Heart right ventricle (tissue), 16 donors: ENCODE measurements around the gene CSN1S1. TPM values are rescaled to one million over a fixed set of nuclear protein-coding genes. Genes with fewer than 3 reads are reported as not detected.

Experiments
- ATAC-seq, 8 donors: fragments of 200-7000 bp; cut with Tn5 transposase; one replicate each; pipeline ENCODE4 v1.9.1; 2020; ENCODE audit warnings: mild to moderate bottlenecking in 8 of 8, moderate library complexity in 8 of 8, moderate number of reproducible peaks in 1 of 8
- DNase-seq, 2 donors: peaks; one replicate each; pipeline ENCODE4 v3.0.0-alpha.2; 2020
- H3K27ac ChIP-seq, 10 donors: fragments of 200-600 bp; sonication (generic) in 2 of 10; one replicate each; pipeline versions ENCODE4 v1.5.0 to v1.8.0; 2020 to 2022; ENCODE audit warnings: mild to moderate bottlenecking in 3 of 10
- H3K27me3 ChIP-seq, 7 donors: fragments of 200-600 bp; one replicate each; pipeline ENCODE4 v1.8.0; 2021 to 2022; ENCODE audit warnings: mild to moderate bottlenecking in 2 of 7
- H3K36me3 ChIP-seq, 9 donors: fragments of 200-600 bp; sonication (generic) in 1 of 9; one replicate each; pipeline versions ENCODE4 v1.5.0 to v1.8.0; 2020 to 2022; ENCODE audit warnings: mild to moderate bottlenecking in 2 of 9
- H3K4me1 ChIP-seq, 9 donors: fragments of 200-600 bp; sonication (generic) in 1 of 9; one replicate each; pipeline versions ENCODE4 v1.5.0 to v1.8.0; 2020 to 2022; ENCODE audit warnings: mild to moderate bottlenecking in 4 of 9
- H3K4me3 ChIP-seq, 10 donors: fragments of 200-600 bp; sonication (generic) in 2 of 10; one replicate each; pipeline versions ENCODE4 v1.5.0 to v1.8.0; 2020 to 2022; ENCODE audit warnings: mild to moderate bottlenecking in 7 of 10, moderate library complexity in 2 of 10
- H3K9me3 ChIP-seq, 11 donors: fragments of 200-600 bp in 10 of 11; sonication (generic) in 2 of 11; one replicate each; pipeline versions ENCODE4 v1.5.0 to v1.8.0; 2013 to 2022; ENCODE audit warnings: mild to moderate bottlenecking in 2 of 11, control low read depth in 1 of 11, moderate library complexity in 1 of 11
- WGBS, 2 donors: extraction: QIAGEN DNeasy Blood & Tissue Kit; methylation state at CpG; one replicate each; pipeline ENCODE4 v1.1.7; 2013; ENCODE audit warnings: inconsistent platforms in 1 of 2; 5-methylcytosine and 5-hydroxymethylcytosine counted together
- intact Hi-C, 10 donors: fragments of 100-400 bp; cut with DNase I; formaldehyde crosslinking; loops; one replicate each; pipeline versions ENCODE4 v1.11.1 to v1.14.2; 2022
- polyA plus RNA-seq, 2 donors: library from polyadenylated mRNA; stranded (reverse); fragments of 200-250 nt; gene quantifications; one replicate each; pipeline ENCODE4 v1.2.3, GENCODE V29; 2013
- total RNA-seq, 10 donors: library from RNA; stranded (reverse); fragmentation: NEBNext Ultra II Directional in 3 of 10; extraction: Animal tissue kit (Norgen Biotek cat#: 25700) in 3 of 10; gene quantifications; one replicate each; pipeline versions ENCODE4 v1.2.1 to v1.2.4, GENCODE V29; 2021 to 2023
- TF ChIP-seq, protein P1 (sequence below), 9 donors: fragments of 200-600 bp; sonication (generic) in 2 of 9; IDR thresholded peaks; one replicate each; pipeline versions ENCODE4 v1.5.0 to v1.8.0; 2021 to 2022; ENCODE audit warnings: antibody characterized with exemption in 9 of 9, mild to moderate bottlenecking in 5 of 9, moderate library complexity in 1 of 9
- donor health status: Arrhythmogenic right ventricular cardiomyopathy.
- donor health status: ischemic (EF 13 %, LVEDD 7.1; RV severe dilation, severe dysfunction).
- donor health status: healthy with polysubstance abuse.
- donor health status: DM: no; HTN: yes; CAD: no.
- donor health status: DM: no; HTN: no; CAD: no.
- donor health status: ischemic (EF 25% LVEDD 6.9; RV normal size, moderate dysfunction).
- donor health status: ischemic (EF 25% LVEDD 5.7; RV mildly dilated, moderate dysfunction).
- donor health status: healthy.
- donor health status: DM: yes; HTN: yes; CAD: no.
- donor health status: Ischemic cardiomyopathy.
- donor health status: ischemic (EF 35%, LVEDD 5.7; RV mildly dilated, moderate dysfunction).
- donor health status: nonischemic (EF 11% LVEDD 7.7; RV severe dilation, severe dysfunction).
- donor health status: DM: yes; HTN: yes; CAD: no.
- donor health status: PGD.
- donor health status: ischemic (EF 29% LVEDD 5.4; RV normal size, mild dysfunction).
- donor health status: nonischemic (EF 23%, LVEDD 6.1; RV moderate dilation, normal function).

The CSN1S1 gene
- total and polyA plus RNA-seq, 12 donors, result 0.26 TPM; not detected in 11

DNA sequence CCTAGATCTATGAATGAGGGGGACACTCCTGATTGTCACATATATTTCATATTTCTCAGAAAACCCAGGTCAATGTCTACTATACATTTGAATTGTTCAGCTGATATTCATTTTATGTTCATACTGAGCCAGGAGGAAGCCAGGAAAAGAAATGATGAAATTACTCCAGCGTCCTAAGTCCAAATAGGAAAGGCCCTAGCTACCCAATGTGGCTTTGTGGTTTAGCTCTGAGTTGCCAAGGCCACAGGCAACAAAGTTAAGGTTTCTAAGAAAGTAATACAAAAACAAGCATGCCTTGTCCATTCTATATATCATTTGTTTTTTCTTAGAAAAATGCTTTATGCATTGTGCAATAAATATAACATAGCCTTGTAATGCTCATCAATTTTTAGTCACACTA lies 39.2 kb downstream of the CSN1S1 start:
- Histone ChIP-seq H3K27ac (no peak overlapping the region), H3K27me3 (no peaks in the 10 kb centered on the region), H3K4me1 (no peaks in the 10 kb centered on the region), H3K9me3 (no peaks in the 10 kb centered on the region), H3K36me3 (no peaks in the 10 kb centered on the region), H3K4me3 (no peak overlapping the region)
- intact Hi-C loops, result no loop called here
- no peak for ATAC-seq
- TF ChIP-seq, protein P1, sequence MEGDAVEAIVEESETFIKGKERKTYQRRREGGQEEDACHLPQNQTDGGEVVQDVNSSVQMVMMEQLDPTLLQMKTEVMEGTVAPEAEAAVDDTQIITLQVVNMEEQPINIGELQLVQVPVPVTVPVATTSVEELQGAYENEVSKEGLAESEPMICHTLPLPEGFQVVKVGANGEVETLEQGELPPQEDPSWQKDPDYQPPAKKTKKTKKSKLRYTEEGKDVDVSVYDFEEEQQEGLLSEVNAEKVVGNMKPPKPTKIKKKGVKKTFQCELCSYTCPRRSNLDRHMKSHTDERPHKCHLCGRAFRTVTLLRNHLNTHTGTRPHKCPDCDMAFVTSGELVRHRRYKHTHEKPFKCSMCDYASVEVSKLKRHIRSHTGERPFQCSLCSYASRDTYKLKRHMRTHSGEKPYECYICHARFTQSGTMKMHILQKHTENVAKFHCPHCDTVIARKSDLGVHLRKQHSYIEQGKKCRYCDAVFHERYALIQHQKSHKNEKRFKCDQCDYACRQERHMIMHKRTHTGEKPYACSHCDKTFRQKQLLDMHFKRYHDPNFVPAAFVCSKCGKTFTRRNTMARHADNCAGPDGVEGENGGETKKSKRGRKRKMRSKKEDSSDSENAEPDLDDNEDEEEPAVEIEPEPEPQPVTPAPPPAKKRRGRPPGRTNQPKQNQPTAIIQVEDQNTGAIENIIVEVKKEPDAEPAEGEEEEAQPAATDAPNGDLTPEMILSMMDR (IDR thresholded peaks at IDR 0.05), result no peak
- 61 to 67% methylated on average over 1 of the region's 1 CpG for WGBS, 2 donors
- no peak for DNase-seq

DNA sequence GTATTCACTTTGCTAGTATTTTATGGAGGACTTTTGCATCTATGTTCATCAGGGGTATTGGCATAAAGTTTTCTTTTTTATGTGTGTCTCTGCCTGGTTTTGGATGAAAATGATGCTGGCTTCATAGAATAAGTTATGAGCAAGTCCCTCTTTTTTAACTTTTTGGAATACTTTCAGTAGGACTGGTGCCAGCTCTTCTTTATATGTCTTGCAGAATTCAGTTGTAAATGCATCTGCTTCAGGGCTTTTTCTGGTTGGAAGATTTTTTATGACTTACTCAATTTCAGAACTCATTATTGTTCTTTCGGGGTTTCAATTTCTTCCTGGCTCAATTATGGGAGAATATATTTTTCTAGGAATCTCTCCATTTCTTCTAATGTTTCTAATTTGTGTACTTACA lies 43.8 kb downstream of the CSN1S1 start:
- ATAC-seq (no peak), DNase-seq (no peak)
- Histone ChIP-seq H3K9me3 (no peaks in the 10 kb centered on the region), H3K27me3 (no peaks in the 10 kb centered on the region), H3K27ac (no peak overlapping the region), H3K4me1 (no peaks in the 10 kb centered on the region), H3K36me3 (no peaks in the 10 kb centered on the region), H3K4me3 (no peak overlapping the region)
- intact Hi-C loops, result no loop called here
- TF ChIP-seq, protein P1 (IDR thresholded peaks at IDR 0.05), result no peak
- 78 to 81% methylated on average over 1 of the region's 1 CpG for WGBS, 2 donors

DNA sequence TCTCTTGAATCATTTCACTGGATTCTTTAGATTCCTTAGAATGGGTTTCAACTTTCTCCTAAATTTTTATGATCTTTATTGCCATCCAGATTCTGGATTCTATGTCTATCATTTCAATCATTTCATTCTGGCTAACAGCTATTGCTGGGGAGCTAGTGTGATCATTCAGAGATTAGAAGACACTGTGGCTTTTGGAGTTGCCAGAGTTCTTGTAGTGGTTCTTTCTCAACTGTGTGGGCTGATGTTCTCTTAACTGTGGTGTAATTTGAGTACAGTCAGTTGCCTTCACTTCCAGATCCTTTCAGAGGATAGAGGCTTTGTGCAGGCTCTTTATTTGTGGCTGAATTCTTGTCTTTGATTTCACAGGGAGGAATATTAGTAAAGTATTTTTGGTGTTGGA lies 46.7 kb downstream of the CSN1S1 start:
- Histone ChIP-seq H3K36me3 (no peaks in the 10 kb centered on the region), H3K27me3 (no peaks in the 10 kb centered on the region), H3K27ac (no peak overlapping the region), H3K9me3 (no peaks in the 10 kb centered on the region), H3K4me1 (no peaks in the 10 kb centered on the region), H3K4me3 (no peak overlapping the region)
- DNase-seq (no peak), ATAC-seq (no peak)
- TF ChIP-seq, protein P1 (IDR thresholded peaks at IDR 0.05), result no peak
- intact Hi-C loops, result no loop called here

DNA sequence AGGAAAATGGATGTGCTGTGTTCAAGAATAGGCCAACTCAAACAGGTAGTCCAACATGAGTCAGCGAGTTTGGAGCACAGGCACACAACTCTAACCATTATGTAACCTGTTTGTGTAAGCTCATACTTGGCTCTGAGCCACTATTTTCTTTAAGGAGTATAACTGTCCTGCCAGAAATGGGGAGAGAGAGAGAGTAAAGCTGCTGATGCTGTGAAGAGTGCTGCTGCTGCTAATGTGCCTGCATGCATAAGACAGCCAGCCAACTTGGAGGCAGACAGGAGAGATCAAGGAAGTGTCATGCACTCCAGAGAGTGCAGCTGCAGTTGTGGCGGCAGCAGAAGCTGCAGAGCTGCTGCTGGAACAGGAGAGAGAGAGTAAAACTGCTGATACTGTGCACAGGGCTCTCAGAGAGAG lies 53.2 kb downstream of the CSN1S1 start:
- no peaks in the 10 kb centered on the region for H3K9me3 ChIP-seq
- ATAC-seq, result peak in 1 of 8 donors; percentile 16
- H3K4me1 ChIP-seq, result no peaks in the 10 kb centered on the region
- H3K27me3 ChIP-seq, result no peaks in the 10 kb centered on the region
- intact Hi-C loops, result no loop called here
- no peak overlapping the region for H3K4me3 ChIP-seq
- H3K27ac ChIP-seq, result no peak overlapping the region
- 23 to 30% methylated on average over 2 of the region's 2 CpGs for WGBS, 2 donors
- no peak for DNase-seq
- H3K36me3 ChIP-seq, result no peaks in the 10 kb centered on the region
- TF ChIP-seq, protein P1 (IDR thresholded peaks at IDR 0.05), result no peak

DNA sequence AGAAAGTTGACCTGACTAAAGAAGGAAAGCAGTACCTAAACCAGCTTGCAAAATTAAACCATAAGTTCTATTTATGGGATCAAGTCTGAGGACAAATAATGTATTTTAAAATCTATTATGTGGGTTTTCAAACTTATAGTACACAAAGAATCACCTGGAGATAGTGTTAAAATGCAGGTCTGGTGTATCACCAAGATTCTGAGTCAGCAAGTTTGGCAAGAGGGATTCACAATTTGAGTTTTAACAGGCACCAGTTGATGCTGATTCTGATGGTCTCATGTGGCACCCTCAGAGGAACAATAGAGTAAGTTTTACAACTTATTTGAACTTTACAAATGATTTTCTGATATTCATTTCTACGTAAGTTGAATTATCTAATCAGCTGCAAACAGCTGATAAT lies 55.8 kb downstream of the CSN1S1 start:
- no peaks in the 10 kb centered on the region for H3K4me1 ChIP-seq
- intact Hi-C loops, result no loop called here
- TF ChIP-seq, protein P1 (IDR thresholded peaks at IDR 0.05), result no peak
- 64 to 76% methylated on average over 1 of the region's 1 CpG for WGBS, 2 donors
- no peaks in the 10 kb centered on the region for H3K36me3 ChIP-seq
- H3K9me3 ChIP-seq, result no peaks in the 10 kb centered on the region
- no peak for ATAC-seq
- no peak overlapping the region for H3K4me3 ChIP-seq
- no peak overlapping the region for H3K27ac ChIP-seq
- no peaks in the 10 kb centered on the region for H3K27me3 ChIP-seq
- DNase-seq, result no peak
